Stimulated activated naive B cell treated with anti-CD40 and anti-IgM and Interleukin-4, amounts not matched to agents 10 μg/mL and 1 μg/mL and 100 μg/mL, for 72 hours (primary cell): Measurements from ENCODE around the gene PFKM.

Source experiments
- ATAC-seq, 2 donors: fragments of 150-1000 bp; cut with Tn5 transposase; replicated peaks; 2 replicates each; pipeline ENCODE4 v1.10.0; 2021; ENCODE audit warnings: moderate library complexity in 1 of 2
- DNase-seq: peaks from one replicate; pipeline ENCODE4 v3.0.0; 2021
- H3K27ac Mint-ChIP-seq: one replicate; pipeline ENCODE4 v1.8.0; 2022; ENCODE audit warnings: mild to moderate bottlenecking, mixed read lengths
- H3K27me3 Mint-ChIP-seq, 2 donors: one replicate each; pipeline ENCODE4 v1.8.0; 2022; ENCODE audit warnings: mixed read lengths in 2 of 2
- H3K36me3 Mint-ChIP-seq, 2 donors: one replicate each; pipeline ENCODE4 v1.8.0; 2022; ENCODE audit warnings: mixed read lengths in 2 of 2, mild to moderate bottlenecking in 1 of 2
- H3K4me1 Mint-ChIP-seq, 2 donors: one replicate each; pipeline ENCODE4 v1.8.0; 2022; ENCODE audit warnings: mixed read lengths in 2 of 2, mild to moderate bottlenecking in 1 of 2
- H3K4me3 Mint-ChIP-seq, 2 donors: one replicate each; pipeline ENCODE4 v1.8.0; 2022; ENCODE audit warnings: mild to moderate bottlenecking in 2 of 2, mixed read lengths in 2 of 2, moderate library complexity in 1 of 2
- H3K9me3 Mint-ChIP-seq, 2 donors: one replicate each; pipeline ENCODE4 v1.8.0; 2022; ENCODE audit warnings: mixed read lengths in 2 of 2, mild to moderate bottlenecking in 1 of 2

PFKM gene

GRCh38 chr12:48180857-48181495 is 61.8 kb downstream of the PFKM start:
- Mint-ChIP-seq H3K27me3 (peaks cover 30 to 44% of the 10 kb centered on the region in 2 donors), H3K4me3 (no peak overlapping the region), H3K27ac (no peak overlapping the region), H3K4me1 (peaks cover 24 to 27% of the 10 kb centered on the region in 2 donors), H3K9me3 (no peaks in the 10 kb centered on the region), H3K36me3 (no peaks in the 10 kb centered on the region)
- ATAC-seq (no peak), DNase-seq (no peak)

- DNase-seq (no peak), ATAC-seq (peak in 1 of 2 donors; percentile 22)
- Mint-ChIP-seq H3K4me3 (peak overlapping the region; percentile 95 to 96), H3K27ac (peak overlapping the region; percentile 10), H3K9me3 (no peaks in the 10 kb centered on the region), H3K27me3 (peaks cover 35 to 50% of the 10 kb centered on the region in 2 donors), H3K36me3 (peaks cover 0 to 3% of the 10 kb centered on the region in 2 donors), H3K4me1 (peaks cover 30 to 33% of the 10 kb centered on the region in 2 donors)
These were observed 63.5 kb downstream of the PFKM start for GRCh38 chr12:48182631-48183030.

GRCh38 chr12:48183091-48183875 is 64.1 kb downstream of the PFKM start, which contains the start of gene CCDC184:
TSS of gene CCDC184 (plus strand) at chr12:48183644. CDS start at chr12:48184123, 479 bp downstream.
- peak; percentile 67 to 79 for ATAC-seq
- Mint-ChIP-seq H3K36me3 (peaks cover 0 to 3% of the 10 kb centered on the region in 2 donors), H3K9me3 (no peaks in the 10 kb centered on the region), H3K27me3 (peaks cover 35 to 50% of the 10 kb centered on the region in 2 donors), H3K4me3 (peak within 1 kb of the TSS; percentile 95 to 96), H3K4me1 (peaks cover 30 to 33% of the 10 kb centered on the region in 2 donors), H3K27ac (peak within 1 kb of the TSS; percentile 87)
- DNase-seq, result peak; percentile 58

- DNase-seq (no peak), ATAC-seq (peak; percentile 3 to 5)
- Mint-ChIP-seq H3K9me3 (no peaks in the 10 kb centered on the region), H3K27me3 (peaks cover 30 to 43% of the 10 kb centered on the region in 2 donors), H3K4me3 (peak overlapping the region; percentile 95 to 96), H3K27ac (no peak overlapping the region), H3K4me1 (peaks cover 30 to 33% of the 10 kb centered on the region in 2 donors), H3K36me3 (peaks cover 0 to 3% of the 10 kb centered on the region in 2 donors)
These were observed 64.8 kb downstream of the PFKM start for GRCh38 chr12:48183876-48184548.

- H3K4me1 Mint-ChIP-seq, result peaks cover 30 to 33% of the 10 kb centered on the region in 2 donors
- H3K27me3 Mint-ChIP-seq, result peaks cover 27 to 40% of the 10 kb centered on the region in 2 donors
- ATAC-seq, result no peak
- DNase-seq, result no peak
- no peaks in the 10 kb centered on the region for H3K9me3 Mint-ChIP-seq
- H3K36me3 Mint-ChIP-seq, result peaks cover 0 to 3% of the 10 kb centered on the region in 2 donors
- H3K4me3 Mint-ChIP-seq, result peak overlapping the region; percentile 95 to 96
- H3K27ac Mint-ChIP-seq, result no peak overlapping the region
These were observed 65.4 kb downstream of the PFKM start for GRCh38 chr12:48184549-48184922.

GRCh38 chr12:48185181-48185919 is 66.2 kb downstream of the PFKM start:
- H3K4me3 Mint-ChIP-seq, result peak overlapping the region in 1 of 2 donors; percentile 44
- peaks cover 0 to 3% of the 10 kb centered on the region in 2 donors for H3K36me3 Mint-ChIP-seq
- H3K27me3 Mint-ChIP-seq, result peaks cover 27 to 36% of the 10 kb centered on the region in 2 donors
- H3K4me1 Mint-ChIP-seq, result peaks cover 30 to 33% of the 10 kb centered on the region in 2 donors
- ATAC-seq (peak in 1 of 2 donors; percentile 30), DNase-seq (no peak)
- H3K27ac Mint-ChIP-seq, result peak overlapping the region; percentile 33
- no peaks in the 10 kb centered on the region for H3K9me3 Mint-ChIP-seq

GRCh38 chr12:48187916-48188695 is 68.9 kb downstream of the PFKM start:
- Mint-ChIP-seq H3K27me3 (peaks cover 24 to 34% of the 10 kb centered on the region in 2 donors), H3K9me3 (no peaks in the 10 kb centered on the region), H3K4me1 (peaks cover 24 to 26% of the 10 kb centered on the region in 2 donors), H3K4me3 (no peak overlapping the region), H3K36me3 (peaks cover 0 to 3% of the 10 kb centered on the region in 2 donors), H3K27ac (no peak overlapping the region)
- no peak for DNase-seq
- no peak for ATAC-seq

GRCh38 chr12:48189331-48190125 is 70.4 kb downstream of the PFKM start:
- Mint-ChIP-seq H3K9me3 (no peaks in the 10 kb centered on the region), H3K4me3 (no peak overlapping the region), H3K27me3 (peaks cover 29 to 41% of the 10 kb centered on the region in 2 donors), H3K27ac (no peak overlapping the region), H3K4me1 (peaks cover 21 to 26% of the 10 kb centered on the region in 2 donors), H3K36me3 (peaks cover 0 to 3% of the 10 kb centered on the region in 2 donors)
- peak; percentile 45 for DNase-seq
- peak; percentile 62 to 76 for ATAC-seq

GRCh38 chr12:48191096-48191495 is 71.9 kb downstream of the PFKM start:
- H3K4me3 Mint-ChIP-seq, result no peak overlapping the region
- H3K9me3 Mint-ChIP-seq, result no peaks in the 10 kb centered on the region
- DNase-seq (no peak), ATAC-seq (no peak)
- H3K27me3 Mint-ChIP-seq, result peaks cover 28 to 43% of the 10 kb centered on the region in 2 donors
- H3K4me1 Mint-ChIP-seq, result peaks cover 8 to 10% of the 10 kb centered on the region in 2 donors
- no peak overlapping the region for H3K27ac Mint-ChIP-seq
- H3K36me3 Mint-ChIP-seq, result peaks cover 0 to 3% of the 10 kb centered on the region in 2 donors

GRCh38 chr12:48192861-48193260 is 73.7 kb downstream of the PFKM start:
- H3K4me1 Mint-ChIP-seq, result peaks cover 6 to 11% of the 10 kb centered on the region in 2 donors
- H3K27me3 Mint-ChIP-seq, result peaks cover 23 to 38% of the 10 kb centered on the region in 2 donors
- H3K27ac Mint-ChIP-seq, result no peak overlapping the region
- ATAC-seq (no peak), DNase-seq (no peak)
- no peaks in the 10 kb centered on the region for H3K36me3 Mint-ChIP-seq
- H3K9me3 Mint-ChIP-seq, result no peaks in the 10 kb centered on the region
- H3K4me3 Mint-ChIP-seq, result no peak overlapping the region

- ATAC-seq, result no peak
- Mint-ChIP-seq H3K4me1 (peaks cover 6 to 11% of the 10 kb centered on the region in 2 donors), H3K36me3 (no peaks in the 10 kb centered on the region), H3K4me3 (no peak overlapping the region), H3K27me3 (peaks cover 23 to 38% of the 10 kb centered on the region in 2 donors), H3K27ac (no peak overlapping the region), H3K9me3 (no peaks in the 10 kb centered on the region)
- no peak for DNase-seq
These were observed 74.5 kb downstream of the PFKM start for GRCh38 chr12:48193623-48194022.

- Mint-ChIP-seq H3K27ac (no peak overlapping the region), H3K27me3 (peaks cover 23 to 38% of the 10 kb centered on the region in 2 donors), H3K4me3 (no peak overlapping the region), H3K36me3 (no peaks in the 10 kb centered on the region), H3K9me3 (no peaks in the 10 kb centered on the region), H3K4me1 (peaks cover 11 to 20% of the 10 kb centered on the region in 2 donors)
- ATAC-seq (no peak), DNase-seq (no peak)
These were observed 75.6 kb downstream of the PFKM start for GRCh38 chr12:48194799-48195201.
